ENCODE data around the gene ITPRID1. TPM values are rescaled to one million over a fixed set of nuclear protein-coding genes. Genes with fewer than 3 reads are reported as not detected.

The ITPRID1 gene
- total RNA-seq, 1 experiment from 2014 or later, result 1.2 TPM

GRCh38 chr7:31583942-31584341 is 70.1 kb downstream of the ITPRID1 start:
- no peaks in the 10 kb centered on the region for H3K27me3 ChIP-seq (ENCODE audit: insufficient read depth, low read length)
- no peak overlapping the region for H2AFZ ChIP-seq (ENCODE audit: low read length)
- H3K4ac ChIP-seq (ENCODE audit: low read depth, low read length), result no peak overlapping the region
- H3K4me3 Mint-ChIP-seq, result no peak overlapping the region
- H3K9me3 Mint-ChIP-seq, result peaks cover 3 to 4% of the 10 kb centered on the region in 2 experiments; a peak in 3 of 5 replicates
- no peak overlapping the region for H2AK5ac ChIP-seq (ENCODE audit: insufficient read length, low read length)
- peaks cover 0 to 4% (median 0%) of the 10 kb centered on the region in 3 experiments; a peak in 2 of 7 replicates for H3K36me3 Mint-ChIP-seq (ENCODE audit: insufficient read depth in 1 of 3, low read depth in 3 of 3)
- no peak overlapping the region for H3K18ac ChIP-seq (ENCODE audit: insufficient read length, low read depth, low read length)
- H3K9ac ChIP-seq (ENCODE audit: extremely low read depth, insufficient read length, low read length), result no peak overlapping the region
- H3T11ph ChIP-seq (ENCODE audit: low read length), result no peak overlapping the region
- H3K14ac ChIP-seq (ENCODE audit: insufficient read depth, low read length), result no peak overlapping the region
- no peaks in the 10 kb centered on the region for H3K27me3 Mint-ChIP-seq (ENCODE audit: low read depth)
- H3K4me1 Mint-ChIP-seq, result peaks cover 11 to 12% of the 10 kb centered on the region in 2 experiments
- H3K9me3 ChIP-seq (ENCODE audit: control insufficient read depth, low read depth, low read length), result no peaks in the 10 kb centered on the region
- no peak overlapping the region for H4K91ac ChIP-seq (ENCODE audit: insufficient read length, low read depth, low read length)
- no peak overlapping the region for H3K4me2 ChIP-seq (ENCODE audit: insufficient read depth, insufficient read length, low read length)
- H2BK120ac ChIP-seq (ENCODE audit: low read depth, low read length, poor library complexity, severe bottlenecking), result no peak overlapping the region
- no peak overlapping the region for H3K56ac ChIP-seq (ENCODE audit: insufficient read length, low read depth, low read length)
- no peak for DNase-seq
- no peak overlapping the region for H2BK5ac ChIP-seq (ENCODE audit: insufficient read length, low read length)
- no peak overlapping the region; a peak in 1 of 7 replicates for H3K27ac Mint-ChIP-seq
- no peaks in the 10 kb centered on the region for H3K23me2 ChIP-seq (ENCODE audit: insufficient read length, low read depth, low read length, poor library complexity, severe bottlenecking)
- no peaks in the 10 kb centered on the region for H3K4me1 ChIP-seq (ENCODE audit: insufficient read depth, low read length)
- no peaks in the 10 kb centered on the region for H3K79me1 ChIP-seq (ENCODE audit: insufficient read depth, low read depth, low read length, poor library complexity, severe bottlenecking)
- no peak overlapping the region for H3K27ac ChIP-seq (ENCODE audit: insufficient read length, low read depth, low read length)
- no peak overlapping the region for H2BK15ac ChIP-seq (ENCODE audit: low read depth, low read length)
- no peaks in the 10 kb centered on the region for H4K20me1 ChIP-seq (ENCODE audit: control insufficient read depth, insufficient read depth, insufficient read length)
- no peaks in the 10 kb centered on the region for H3K79me2 ChIP-seq (ENCODE audit: insufficient read depth, low read length)
- H4K5ac ChIP-seq (ENCODE audit: insufficient read length, low read depth, low read length), result no peak overlapping the region
- H3K23ac ChIP-seq (ENCODE audit: insufficient read length, low read depth, low read length), result no peak overlapping the region
- H2BK20ac ChIP-seq (ENCODE audit: low read depth, low read length, poor library complexity, severe bottlenecking), result no peak overlapping the region
- no peak for TF ChIP-seq CTCF (conservative IDR thresholded peaks at IDR 0.05)
- H2BK12ac ChIP-seq (ENCODE audit: insufficient read length, low read depth, low read length), result no peak overlapping the region
- no peak overlapping the region for H4K8ac ChIP-seq (replicated peaks; ENCODE audit: insufficient read length, low read depth, low read length)
